Kidney (tissue), 14 donors: ENCODE data around the gene OAS2. TPM values are rescaled to one million over a fixed set of nuclear protein-coding genes. Genes with fewer than 3 reads are reported as not detected.

Experiments used
- DNase-seq, 5 donors: peaks; one replicate each; pipeline ENCODE4 v3.0.0-alpha.2; 2013 to 2020
- FAIRE-seq: peaks from 2 replicates; lab custom pipeline; 2012; peaks lifted over from hg19 to GRCh38; lab: Jason Lieb, UNC
- H3K27ac ChIP-seq, 2 donors: one replicate each; pipeline ENCODE4 v1.7.0; 2013; ENCODE audit warnings: low read depth in 2 of 2, low read length in 2 of 2, inconsistent platforms in 1 of 2
- H3K27me3 ChIP-seq: one replicate; pipeline ENCODE4 v1.7.1; 2013; ENCODE audit warnings: low read length, inconsistent platforms; ENCODE audit not compliant: control insufficient read depth, insufficient read depth
- H3K36me3 ChIP-seq, 3 donors: one replicate each; pipeline versions ENCODE4 v1.7.0 to v1.7.1; 2013; ENCODE audit warnings: low read length in 3 of 3, control low read depth in 1 of 3, inconsistent platforms in 1 of 3; ENCODE audit not compliant: insufficient read depth in 3 of 3, control insufficient read depth in 2 of 3
- H3K4me1 ChIP-seq, 3 donors: one replicate each; pipeline versions ENCODE4 v1.7.0 to v1.7.1; 2013; ENCODE audit warnings: low read length in 3 of 3, inconsistent platforms in 1 of 3, low read depth in 1 of 3; ENCODE audit not compliant: control insufficient read depth in 2 of 3, insufficient read depth in 2 of 3
- H3K4me3 ChIP-seq, 3 donors: one replicate each; pipeline versions ENCODE4 v1.7.0 to v1.8.1; 2013; ENCODE audit warnings: low read length in 3 of 3, control low read depth in 1 of 3, inconsistent platforms in 1 of 3
- H3K9ac ChIP-seq, 3 donors: one replicate each; pipeline versions ENCODE4 v1.7.0 to v1.7.1; 2013; ENCODE audit warnings: low read length in 3 of 3, control low read depth in 1 of 3, inconsistent platforms in 1 of 3
- H3K9me3 ChIP-seq, 3 donors: one replicate each; pipeline versions ENCODE4 v1.7.0 to v1.7.1; 2013; ENCODE audit warnings: low read length in 3 of 3, control low read depth in 1 of 3, inconsistent platforms in 1 of 3; ENCODE audit not compliant: control insufficient read depth in 2 of 3, insufficient read depth in 1 of 3
- intact Hi-C: fragments of 100-400 bp; cut with DNase I; formaldehyde crosslinking; loops from one replicate; pipeline ENCODE4 v1.11.1; 2022
- polyA plus RNA-seq: library from polyadenylated mRNA; stranded (reverse); fragments of 350-450 nt; fragmentation: Illumina TruSeq; extraction: RNeasy Lipid Tissue Mini Kit (QIAGEN cat#74804); gene quantifications from one replicate; pipeline ENCODE4 v1.2.3, GENCODE V29; 2014; ENCODE audit warnings: low read depth, low replicate concordance; ENCODE audit not compliant: insufficient read depth
- total RNA-seq: library from RNA; stranded (reverse); fragmentation: NEBNext Ultra II Directional; extraction: Animal tissue kit (Norgen Biotek cat#: 25700); gene quantifications from one replicate; pipeline ENCODE4 v1.2.1, GENCODE V29; 2021
- TF ChIP-seq, protein P1 (sequence below): IDR thresholded peaks from 3 replicates; pipeline ENCODE4 v1.5.1; 2012; ENCODE audit warnings: mild to moderate bottlenecking, moderate library complexity, borderline replicate concordance; ENCODE audit not compliant: insufficient read depth; ENCODE audit errors: extremely low read depth
- donor health status: control.
- donor health status: control.
- donor health status: control.
- donor health status: control.
- donor health status: control.
- donor health status: DM: yes; HTN: yes; CAD: no.
- donor health status: Normal renal cell carcinoma (clear cell type).

The OAS2 gene
- total and polyA plus RNA-seq, 2 donors from 2014 or later, result 5.0 to 11.7 TPM

DNA sequence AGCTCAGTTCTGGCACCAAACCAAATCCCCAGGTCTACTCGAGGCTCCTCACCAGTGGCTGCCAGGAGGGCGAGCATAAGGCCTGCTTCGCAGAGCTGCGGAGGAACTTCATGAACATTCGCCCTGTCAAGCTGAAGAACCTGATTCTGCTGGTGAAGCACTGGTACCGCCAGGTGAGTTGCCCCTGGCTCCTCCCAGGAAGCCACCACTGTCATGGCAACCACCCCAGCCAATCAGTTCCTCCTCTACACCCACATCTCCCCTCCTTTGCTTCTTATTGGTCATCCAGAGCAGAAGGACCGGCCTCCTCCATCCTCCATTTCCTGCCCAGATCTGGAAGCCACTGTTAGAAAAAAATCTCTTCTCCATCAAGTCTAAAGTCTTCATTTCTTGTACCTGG, 17.2 kb upstream of the OAS2 start:
- TF ChIP-seq, protein P1, sequence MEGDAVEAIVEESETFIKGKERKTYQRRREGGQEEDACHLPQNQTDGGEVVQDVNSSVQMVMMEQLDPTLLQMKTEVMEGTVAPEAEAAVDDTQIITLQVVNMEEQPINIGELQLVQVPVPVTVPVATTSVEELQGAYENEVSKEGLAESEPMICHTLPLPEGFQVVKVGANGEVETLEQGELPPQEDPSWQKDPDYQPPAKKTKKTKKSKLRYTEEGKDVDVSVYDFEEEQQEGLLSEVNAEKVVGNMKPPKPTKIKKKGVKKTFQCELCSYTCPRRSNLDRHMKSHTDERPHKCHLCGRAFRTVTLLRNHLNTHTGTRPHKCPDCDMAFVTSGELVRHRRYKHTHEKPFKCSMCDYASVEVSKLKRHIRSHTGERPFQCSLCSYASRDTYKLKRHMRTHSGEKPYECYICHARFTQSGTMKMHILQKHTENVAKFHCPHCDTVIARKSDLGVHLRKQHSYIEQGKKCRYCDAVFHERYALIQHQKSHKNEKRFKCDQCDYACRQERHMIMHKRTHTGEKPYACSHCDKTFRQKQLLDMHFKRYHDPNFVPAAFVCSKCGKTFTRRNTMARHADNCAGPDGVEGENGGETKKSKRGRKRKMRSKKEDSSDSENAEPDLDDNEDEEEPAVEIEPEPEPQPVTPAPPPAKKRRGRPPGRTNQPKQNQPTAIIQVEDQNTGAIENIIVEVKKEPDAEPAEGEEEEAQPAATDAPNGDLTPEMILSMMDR, result no peak
- peaks cover 0 to 4% (median 0%) of the 10 kb centered on the region in 3 donors for H3K9me3 ChIP-seq
- DNase-seq (peak in 1 of 5 donors; percentile 11), FAIRE-seq (no peak)
- no peaks in the 10 kb centered on the region for H3K4me1 ChIP-seq
- H3K27ac ChIP-seq, result no peak overlapping the region
- H3K36me3 ChIP-seq, result peaks cover 0 to 4% (median 0%) of the 10 kb centered on the region in 3 donors
- H3K9ac ChIP-seq, result no peak overlapping the region
- intact Hi-C loops, result no loop called here
- no peak overlapping the region for H3K4me3 ChIP-seq
- H3K27me3 ChIP-seq, result no peaks in the 10 kb centered on the region

DNA sequence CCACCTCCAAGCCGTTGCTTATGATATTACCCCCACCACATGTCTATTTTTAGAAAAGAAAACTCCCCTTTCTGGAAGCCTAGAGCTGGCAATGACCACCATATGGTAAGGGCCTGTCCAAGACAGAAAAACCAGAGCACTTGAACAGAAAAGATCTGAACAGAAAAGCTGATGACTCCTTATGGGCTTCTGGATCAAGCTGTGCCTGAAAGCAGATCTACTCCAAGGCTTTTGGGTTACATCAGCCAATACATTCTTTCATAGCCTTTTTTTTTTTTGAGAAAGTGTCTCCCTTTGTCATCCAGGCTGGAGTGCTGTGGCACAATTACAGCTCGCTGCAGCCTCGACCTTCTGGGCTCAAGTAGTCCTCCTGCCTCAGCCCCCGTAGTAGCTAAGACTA, 16.8 kb upstream of the OAS2 start:
- no peak overlapping the region for H3K9ac ChIP-seq
- DNase-seq (no peak), FAIRE-seq (no peak)
- no peak overlapping the region for H3K4me3 ChIP-seq
- peaks cover 0 to 4% (median 0%) of the 10 kb centered on the region in 3 donors for H3K9me3 ChIP-seq
- no peak overlapping the region for H3K27ac ChIP-seq
- H3K4me1 ChIP-seq, result no peaks in the 10 kb centered on the region
- H3K27me3 ChIP-seq, result no peaks in the 10 kb centered on the region
- intact Hi-C loops, result no loop called here
- TF ChIP-seq, protein P1, result no peak
- H3K36me3 ChIP-seq, result peaks cover 0 to 4% (median 0%) of the 10 kb centered on the region in 3 donors

DNA sequence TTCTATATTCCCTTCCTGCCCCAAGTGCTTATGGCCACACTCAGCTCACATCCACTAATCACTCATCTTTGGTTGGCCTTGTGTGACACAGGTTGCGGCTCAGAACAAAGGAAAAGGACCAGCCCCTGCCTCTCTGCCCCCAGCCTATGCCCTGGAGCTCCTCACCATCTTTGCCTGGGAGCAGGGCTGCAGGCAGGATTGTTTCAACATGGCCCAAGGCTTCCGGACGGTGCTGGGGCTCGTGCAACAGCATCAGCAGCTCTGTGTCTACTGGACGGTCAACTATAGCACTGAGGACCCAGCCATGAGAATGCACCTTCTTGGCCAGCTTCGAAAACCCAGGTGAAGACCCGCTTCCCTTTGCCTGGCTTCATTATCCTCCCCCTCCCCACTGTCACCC, 15.8 kb upstream of the OAS2 start:
- intact Hi-C loops, result no loop called here
- Histone ChIP-seq H3K4me3 (no peak overlapping the region), H3K4me1 (no peaks in the 10 kb centered on the region), H3K9me3 (peaks cover 0 to 4% (median 0%) of the 10 kb centered on the region in 3 donors), H3K27ac (no peak overlapping the region), H3K36me3 (peaks cover 0 to 4% (median 0%) of the 10 kb centered on the region in 3 donors), H3K9ac (no peak overlapping the region), H3K27me3 (no peaks in the 10 kb centered on the region)
- DNase-seq (peak in 1 of 5 donors; percentile 4), FAIRE-seq (no peak)
- TF ChIP-seq, protein P1, result no peak
